ENCODE measurements around the gene SLC1A1. TPM values are rescaled to one million over a fixed set of nuclear protein-coding genes. Genes with fewer than 3 reads are reported as not detected.

The SLC1A1 gene
- total RNA-seq, 6 donors from 2014 or later = 16.8 to 62.5 (median 40.6) TPM

GRCh38 chr9:4592295-4592694 is 102.0 kb downstream of the SLC1A1 start:
- no peaks in the 10 kb centered on the region for H3K27me3 ChIP-seq
- no peak for TF ChIP-seq POLR2A (IDR thresholded peaks at IDR 0.05)
- TF ChIP-seq CTCF (IDR thresholded peaks at IDR 0.05) = no peak
- no peak for TF ChIP-seq POLR2AphosphoS5 (IDR thresholded peaks at IDR 0.05)
- TF ChIP-seq EP300 (IDR thresholded peaks at IDR 0.05) = no peak
- no peak overlapping the region for H3K4me3 ChIP-seq
- no peak for DNase-seq
- no peak for ATAC-seq (ENCODE audit: low FRiP score in 2 of 2)
- H3K4me1 ChIP-seq = peaks cover 9 to 24% (median 20%) of the 10 kb centered on the region in 4 donors
- WGBS, 2 donors = 53 to 64% methylated on average over 3 of the region's 3 CpGs
- H3K36me3 ChIP-seq = no peaks in the 10 kb centered on the region
- H3K9me3 ChIP-seq = no peaks in the 10 kb centered on the region
- no peak overlapping the region for H3K27ac ChIP-seq

GRCh38 chr9:4592886-4593285 is 102.6 kb downstream of the SLC1A1 start:
- 77 to 79% methylated on average over 1 of the region's 1 CpG for WGBS, 2 donors
- Histone ChIP-seq H3K27me3 (no peaks in the 10 kb centered on the region), H3K4me3 (no peak overlapping the region), H3K36me3 (no peaks in the 10 kb centered on the region), H3K9me3 (no peaks in the 10 kb centered on the region), H3K4me1 (peaks cover 9 to 24% (median 20%) of the 10 kb centered on the region in 4 donors), H3K27ac (no peak overlapping the region)
- TF ChIP-seq EP300 (IDR thresholded peaks at IDR 0.05) = no peak
- TF ChIP-seq POLR2A (IDR thresholded peaks at IDR 0.05) = no peak
- TF ChIP-seq CTCF (IDR thresholded peaks at IDR 0.05) = no peak
- no peak for TF ChIP-seq POLR2AphosphoS5 (IDR thresholded peaks at IDR 0.05)
- DNase-seq (no peak), ATAC-seq (ENCODE audit: low FRiP score in 2 of 2) (no peak)

- H3K27me3 ChIP-seq = no peaks in the 10 kb centered on the region
- H3K4me3 ChIP-seq = no peak overlapping the region
- H3K9me3 ChIP-seq = no peaks in the 10 kb centered on the region
- no peak overlapping the region for H3K27ac ChIP-seq
- TF ChIP-seq EP300 (IDR thresholded peaks at IDR 0.05) (no peak), POLR2A (IDR thresholded peaks at IDR 0.05) (no peak), CTCF (IDR thresholded peaks at IDR 0.05) (no peak), POLR2AphosphoS5 (IDR thresholded peaks at IDR 0.05) (no peak)
- no peaks in the 10 kb centered on the region for H3K36me3 ChIP-seq
- DNase-seq = no peak
- ATAC-seq (ENCODE audit: low FRiP score in 2 of 2) = no peak
- peaks cover 9 to 20% (median 18%) of the 10 kb centered on the region in 4 donors for H3K4me1 ChIP-seq
- WGBS, 2 donors = 92 to 95% methylated on average over 4 of the region's 4 CpGs
Observed at GRCh38 chr9:4594545-4594944, 104.3 kb downstream of the SLC1A1 start.

- no peak for TF ChIP-seq POLR2AphosphoS5 (IDR thresholded peaks at IDR 0.05)
- Histone ChIP-seq H3K27ac (no peak overlapping the region), H3K4me1 (peaks cover 9 to 20% (median 18%) of the 10 kb centered on the region in 4 donors), H3K4me3 (no peak overlapping the region), H3K36me3 (no peaks in the 10 kb centered on the region), H3K9me3 (no peaks in the 10 kb centered on the region), H3K27me3 (no peaks in the 10 kb centered on the region)
- 90 to 95% methylated on average over 2 of the region's 2 CpGs for WGBS, 2 donors
- DNase-seq (no peak), ATAC-seq (ENCODE audit: low FRiP score in 2 of 2) (no peak)
Observed at GRCh38 chr9:4594994-4595393, 104.7 kb downstream of the SLC1A1 start.

GRCh38 chr9:4596165-4596922 is 106.1 kb downstream of the SLC1A1 start:
- peaks cover 9 to 10% (median 9%) of the 10 kb centered on the region in 4 donors for H3K4me1 ChIP-seq
- H3K4me3 ChIP-seq = no peak overlapping the region
- peak in 2 of 4 donors; percentile 18 to 25 for TF ChIP-seq EP300 (IDR thresholded peaks at IDR 0.05)
- TF ChIP-seq POLR2AphosphoS5 (IDR thresholded peaks at IDR 0.05) = no peak
- peak in 1 of 6 experiments; percentile 6 for TF ChIP-seq CTCF (IDR thresholded peaks at IDR 0.05)
- peak overlapping the region in 3 of 4 donors; percentile 0 to 62 (median 36) for H3K27ac ChIP-seq
- no peaks in the 10 kb centered on the region for H3K27me3 ChIP-seq
- H3K36me3 ChIP-seq = no peaks in the 10 kb centered on the region
- DNase-seq = no peak
- no peak for ATAC-seq (ENCODE audit: low FRiP score in 2 of 2)
- no peaks in the 10 kb centered on the region for H3K9me3 ChIP-seq
- 51 to 62% methylated on average over 11 of the region's 11 CpGs for WGBS, 2 donors

Measured in upper lobe of left lung (tissue), 6 donors.